Fibroblast of lung (primary cell): ENCODE data around the gene ZNF576. TPM values are rescaled to one million over a fixed set of nuclear protein-coding genes. Genes with fewer than 3 reads are reported as not detected.

Experiments used
- DNase-seq, 2 donors: peaks; one replicate each; pipeline versions ENCODE4 v3.0.0 to v3.0.0-alpha.2; 2010; ENCODE audit warnings: low read depth in 2 of 2
- H2AFZ ChIP-seq: 2 replicates; pipeline ENCODE4 v1.5.1; 2012; ENCODE audit warnings: low read length, control low read depth, inconsistent platforms
- H3K27ac ChIP-seq: 2 replicates; pipeline ENCODE4 v1.5.1; 2011; ENCODE audit warnings: low read length, control low read depth; ENCODE audit not compliant: insufficient read depth
- H3K27me3 ChIP-seq: 2 replicates; pipeline ENCODE4 v1.5.1; 2011; ENCODE audit warnings: mild to moderate bottlenecking, low read length; ENCODE audit not compliant: control insufficient read depth, insufficient read depth
- H3K36me3 ChIP-seq: 2 replicates; pipeline ENCODE4 v1.5.1; 2011; ENCODE audit warnings: low read length; ENCODE audit not compliant: control insufficient read depth, insufficient read depth
- H3K4me1 ChIP-seq: 2 replicates; pipeline ENCODE4 v1.5.1; 2011; ENCODE audit warnings: low read length; ENCODE audit not compliant: control insufficient read depth, insufficient read depth; ENCODE audit errors: extremely low read depth
- H3K4me2 ChIP-seq: 2 replicates; pipeline ENCODE4 v1.5.1; 2011; ENCODE audit warnings: low read length, control low read depth; ENCODE audit not compliant: insufficient read depth; ENCODE audit errors: extremely low read depth
- H3K4me3 ChIP-seq, 4 experiments: fragments of 200-600 bp in 1 of 4; sonication (generic) in 1 of 4; replicated peaks in 1 of 4; 2 replicates each; pipeline ENCODE4 v1.5.1; 2011 to 2016; ENCODE audit warnings: low read length in 4 of 4, low read depth in 3 of 4, mild to moderate bottlenecking in 3 of 4, control low read depth in 2 of 4, inconsistent platforms in 1 of 4, mixed read lengths in 1 of 4; ENCODE audit not compliant: insufficient read depth in 1 of 4; ENCODE audit errors: control extremely low read depth in 1 of 4
- H3K79me2 ChIP-seq: 2 replicates; pipeline ENCODE4 v1.5.1; 2012; ENCODE audit warnings: mild to moderate bottlenecking, low read length, inconsistent platforms; ENCODE audit not compliant: control insufficient read depth, insufficient read depth
- H3K9ac ChIP-seq: 2 replicates; pipeline ENCODE4 v1.5.1; 2011; ENCODE audit warnings: mild to moderate bottlenecking, low read length, control low read depth; ENCODE audit not compliant: insufficient read depth
- H3K9me3 ChIP-seq: 2 replicates; pipeline ENCODE4 v1.5.1; 2012; ENCODE audit warnings: low read depth, low read length; ENCODE audit not compliant: control insufficient read depth, insufficient read depth
- H4K20me1 ChIP-seq: 2 replicates; pipeline ENCODE4 v1.5.1; 2011; ENCODE audit warnings: low read length; ENCODE audit not compliant: control insufficient read depth, insufficient read depth; ENCODE audit errors: extremely low read depth
- CTCF ChIP-seq, 2 donors: IDR thresholded peaks in 1 of 2; conservative IDR thresholded peaks in 1 of 2; 1 replicate in 1 of 2; 2 replicates in 1 of 2; pipeline ENCODE4 v1.5.1; 2011 to 2012; ENCODE audit warnings: low read length in 2 of 2, control low read depth in 1 of 2, inconsistent platforms in 1 of 2, low read depth in 1 of 2, mild to moderate bottlenecking in 1 of 2
- EZH2 ChIP-seq: IDR thresholded peaks from 2 replicates; pipeline ENCODE4 v1.5.1; 2012; ENCODE audit warnings: low read length, control low read depth, mild to moderate bottlenecking; ENCODE audit errors: missing control alignments
- polyA plus RNA-seq, 2 donors: library from polyadenylated mRNA; depleted of rRNA in 1 of 2; stranded (reverse) in 1 of 2; unstranded in 1 of 2; fragments of >200 nt; gene quantifications; 2 replicates each; pipeline ENCODE4 v1.2.1, GENCODE V29; 2011 to 2012; ENCODE audit warnings: missing spikeins in 1 of 2
- total RNA-seq: library from RNA; depleted of rRNA; stranded (reverse); fragments of >200 nt; gene quantifications from 2 replicates; pipeline ENCODE4 v1.2.1, GENCODE V29; 2014

The ZNF576 gene
- total and polyA plus RNA-seq, 2 donors (not counting 1 experiment from before 2014, with no cell fraction given), result 7.0 to 9.7 TPM

- no peaks in the 10 kb centered on the region for H4K20me1 ChIP-seq
- no peaks in the 10 kb centered on the region for H3K9me3 ChIP-seq
- no peak for TF ChIP-seq CTCF (conservative IDR thresholded peaks at IDR 0.05 in 1 of 2, IDR thresholded peaks at IDR 0.05 in 1 of 2; ENCODE audit: low read depth in 1 of 2, low read length in 2 of 2)
- TF ChIP-seq EZH2, result no peak
- H2AFZ ChIP-seq, result no peak overlapping the region
- H3K9ac ChIP-seq, result no peak overlapping the region
- H3K27ac ChIP-seq, result no peak overlapping the region
- H3K27me3 ChIP-seq, result no peaks in the 10 kb centered on the region
- no peaks in the 10 kb centered on the region for H3K79me2 ChIP-seq
- H3K4me1 ChIP-seq, result peaks cover 2% of the 10 kb centered on the region
- H3K36me3 ChIP-seq, result no peaks in the 10 kb centered on the region
- DNase-seq, result no peak
- no peak overlapping the region for H3K4me3 ChIP-seq
- no peak overlapping the region for H3K4me2 ChIP-seq
Measured at GRCh38 chr19:43623889-43624670, 27.7 kb downstream of the ZNF576 start.

- H3K4me2 ChIP-seq, result no peak overlapping the region
- H3K9ac ChIP-seq, result no peak overlapping the region
- H3K36me3 ChIP-seq, result no peaks in the 10 kb centered on the region
- H3K27me3 ChIP-seq, result no peaks in the 10 kb centered on the region
- peaks cover 2% of the 10 kb centered on the region for H3K4me1 ChIP-seq
- peak in 1 of 2 donors; percentile 41 for DNase-seq
- no peak overlapping the region for H3K27ac ChIP-seq
- H3K9me3 ChIP-seq, result no peaks in the 10 kb centered on the region
- H3K79me2 ChIP-seq, result no peaks in the 10 kb centered on the region
- no peaks in the 10 kb centered on the region for H4K20me1 ChIP-seq
- TF ChIP-seq CTCF (conservative IDR thresholded peaks at IDR 0.05 in 1 of 2, IDR thresholded peaks at IDR 0.05 in 1 of 2; ENCODE audit: low read depth in 1 of 2, low read length in 2 of 2) (no peak), EZH2 (no peak)
- H2AFZ ChIP-seq, result no peak overlapping the region
- H3K4me3 ChIP-seq, result no peak overlapping the region
Measured at GRCh38 chr19:43624933-43625332, 28.5 kb downstream of the ZNF576 start.

GRCh38 chr19:43625918-43626579 is 29.7 kb downstream of the ZNF576 start:
- Histone ChIP-seq H3K79me2 (no peaks in the 10 kb centered on the region), H3K27me3 (no peaks in the 10 kb centered on the region), H3K9ac (no peak overlapping the region), H3K36me3 (no peaks in the 10 kb centered on the region), H2AFZ (no peak overlapping the region), H4K20me1 (no peaks in the 10 kb centered on the region), H3K4me2 (no peak overlapping the region), H3K4me3 (no peak overlapping the region), H3K9me3 (no peaks in the 10 kb centered on the region), H3K27ac (no peak overlapping the region), H3K4me1 (no peaks in the 10 kb centered on the region)
- DNase-seq, result peak in 1 of 2 donors; percentile 19
- TF ChIP-seq CTCF (conservative IDR thresholded peaks at IDR 0.05 in 1 of 2, IDR thresholded peaks at IDR 0.05 in 1 of 2; ENCODE audit: low read depth in 1 of 2, low read length in 2 of 2) (no peak), EZH2 (no peak)
